ENCODE results near the gene SND1.

SND1 gene

DNA sequence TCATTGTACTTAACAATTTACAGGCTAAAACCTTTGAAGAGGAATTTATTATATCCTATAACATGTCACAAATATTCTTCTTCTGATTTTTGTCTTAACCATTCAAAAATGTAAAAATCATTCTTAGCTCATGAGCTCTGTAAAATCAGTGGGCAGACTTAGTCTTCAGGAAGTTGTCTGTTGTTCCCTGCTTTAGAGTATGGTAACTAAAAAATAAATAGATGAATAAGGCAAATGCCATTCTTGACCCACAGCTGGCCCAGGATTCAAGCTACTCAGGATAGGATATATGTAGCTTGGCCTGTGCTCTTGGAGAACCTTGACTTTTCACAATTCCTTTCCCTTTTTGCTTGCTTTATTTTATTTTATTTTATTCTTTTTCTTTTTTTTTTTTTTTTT is 327.7 kb downstream of the SND1 start:
- DNase-seq = no peak

DNA sequence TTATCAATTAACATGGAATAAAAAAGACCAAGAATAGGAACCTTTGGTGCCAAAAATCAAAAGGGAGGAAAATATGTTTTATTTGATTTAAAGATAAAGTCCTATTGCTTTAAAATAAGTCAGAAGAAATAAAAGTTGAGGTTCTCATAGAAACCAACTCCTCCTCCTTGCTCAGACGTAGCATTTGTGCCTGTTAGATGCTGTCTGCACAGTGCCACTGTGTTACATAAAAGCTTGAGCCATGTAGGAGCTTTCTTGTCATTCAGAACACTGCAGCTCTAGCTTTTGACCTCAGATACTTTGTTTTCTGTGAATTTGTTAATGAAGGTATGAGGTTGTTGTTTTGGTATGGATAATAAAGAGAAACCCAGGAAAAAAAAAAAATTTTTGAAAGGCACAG is 328.9 kb downstream of the SND1 start:
- no peak for DNase-seq

DNA sequence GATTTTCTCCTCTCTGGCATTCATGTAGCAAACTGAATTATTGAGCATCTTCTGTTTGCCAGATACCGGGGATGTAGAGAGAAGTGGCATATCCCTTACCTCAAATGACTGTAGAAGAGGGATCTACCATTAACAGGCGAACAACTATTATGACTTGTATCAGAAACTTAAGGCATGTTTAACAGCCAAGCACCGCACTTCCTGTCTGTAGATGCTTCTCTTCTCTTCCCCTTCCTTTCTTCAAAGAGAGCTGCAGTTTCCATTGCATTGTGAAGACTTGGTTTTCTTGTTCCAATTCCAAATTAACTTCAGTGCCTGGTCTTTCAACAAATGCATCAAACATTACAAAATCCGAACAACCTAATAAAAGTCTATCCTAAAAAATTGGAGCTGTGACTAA is 330.0 kb downstream of the SND1 start:
- DNase-seq = no peak

DNA sequence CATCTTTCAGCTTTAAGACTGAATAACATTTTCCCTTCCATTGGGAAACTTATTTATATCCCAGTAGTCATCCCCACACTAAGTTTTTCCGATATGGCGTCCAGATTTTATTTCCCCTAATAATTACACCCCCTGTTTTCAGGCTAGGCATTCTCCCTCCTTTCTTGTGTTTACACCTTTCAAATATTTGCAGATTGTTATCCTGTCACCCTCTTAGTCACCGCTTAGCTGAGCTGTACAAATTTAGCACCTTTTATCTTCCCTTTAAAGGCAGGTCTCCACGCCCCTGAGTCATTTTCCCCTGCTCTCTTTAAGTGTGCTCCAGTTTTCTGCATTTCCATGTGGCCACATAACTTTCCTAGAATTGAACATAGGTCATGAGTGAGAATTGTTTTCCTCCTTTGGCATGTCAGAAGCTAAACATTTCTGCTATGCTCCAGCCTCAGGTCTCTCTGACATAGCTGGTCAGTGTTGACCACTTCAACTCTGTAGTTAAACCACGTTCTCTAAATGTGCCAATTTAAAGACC is 331.9 kb downstream of the SND1 start:
- DNase-seq = no peak

- DNase-seq = no peak
Observed at GRCh38 chr7:127986581-127987521, 334.9 kb downstream of the SND1 start.

GRCh38 chr7:127988751-127989150 is 336.8 kb downstream of the SND1 start:
- DNase-seq = no peak

DNA sequence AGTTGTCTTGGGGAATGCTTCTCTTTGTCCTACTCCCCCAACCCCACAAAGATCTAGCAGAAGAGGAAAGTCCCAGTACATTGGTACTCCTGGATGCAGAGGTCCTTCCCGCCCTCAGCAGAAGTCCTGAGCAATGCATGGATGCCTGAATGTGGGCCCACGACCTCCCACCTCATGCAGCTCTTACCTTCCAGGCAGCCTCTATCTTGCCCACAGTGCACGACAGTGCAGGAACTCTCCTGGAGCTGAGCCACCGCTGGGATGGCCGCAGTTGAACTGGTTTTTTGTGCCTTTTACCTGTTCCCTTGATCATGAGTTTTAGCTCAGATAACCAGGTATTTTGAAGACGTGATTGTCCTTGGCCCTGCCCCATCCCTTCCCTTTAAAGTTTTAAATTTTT is 341.3 kb downstream of the SND1 start:
- no peak for DNase-seq

- DNase-seq = no peak
Observed at GRCh38 chr7:127993987-127994386, 342.0 kb downstream of the SND1 start.

DNA sequence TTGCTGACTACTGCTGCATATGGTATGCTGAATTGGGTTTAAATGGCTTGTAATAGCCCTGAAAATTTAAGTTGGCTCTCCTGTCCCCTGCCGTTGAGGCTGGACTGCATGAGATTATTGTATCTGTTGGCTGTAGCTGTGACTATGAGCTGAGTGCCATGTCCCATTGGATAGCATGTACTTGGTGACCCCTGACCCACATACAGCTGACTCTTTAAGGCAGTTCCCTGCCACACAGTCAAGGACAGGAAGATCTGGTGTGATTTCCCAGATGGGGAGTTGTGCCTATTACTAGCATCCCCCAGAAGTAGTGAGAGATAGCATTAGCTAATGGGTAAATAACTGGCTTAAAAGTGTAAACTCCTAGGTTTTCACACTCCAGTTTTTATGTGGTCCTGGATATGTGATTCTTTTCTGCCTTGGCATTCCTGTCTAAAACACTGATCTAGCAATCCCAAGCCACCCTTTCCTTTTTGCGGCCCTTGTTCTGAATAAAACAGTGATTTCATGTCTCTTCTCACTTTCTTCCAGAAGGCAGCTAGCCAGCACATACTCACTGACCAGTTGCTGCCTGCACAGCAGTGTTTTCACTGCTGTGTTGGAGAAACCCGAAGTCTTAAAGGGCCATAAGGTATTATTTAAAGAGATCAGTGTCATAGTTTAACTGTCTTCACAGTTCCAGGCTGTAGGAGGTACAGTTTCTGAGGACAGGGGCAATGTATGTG is 343.3 kb downstream of the SND1 start:
- DNase-seq = no peak

- no peak for DNase-seq
Observed at GRCh38 chr7:127995881-127996215, 343.9 kb downstream of the SND1 start.

DNA sequence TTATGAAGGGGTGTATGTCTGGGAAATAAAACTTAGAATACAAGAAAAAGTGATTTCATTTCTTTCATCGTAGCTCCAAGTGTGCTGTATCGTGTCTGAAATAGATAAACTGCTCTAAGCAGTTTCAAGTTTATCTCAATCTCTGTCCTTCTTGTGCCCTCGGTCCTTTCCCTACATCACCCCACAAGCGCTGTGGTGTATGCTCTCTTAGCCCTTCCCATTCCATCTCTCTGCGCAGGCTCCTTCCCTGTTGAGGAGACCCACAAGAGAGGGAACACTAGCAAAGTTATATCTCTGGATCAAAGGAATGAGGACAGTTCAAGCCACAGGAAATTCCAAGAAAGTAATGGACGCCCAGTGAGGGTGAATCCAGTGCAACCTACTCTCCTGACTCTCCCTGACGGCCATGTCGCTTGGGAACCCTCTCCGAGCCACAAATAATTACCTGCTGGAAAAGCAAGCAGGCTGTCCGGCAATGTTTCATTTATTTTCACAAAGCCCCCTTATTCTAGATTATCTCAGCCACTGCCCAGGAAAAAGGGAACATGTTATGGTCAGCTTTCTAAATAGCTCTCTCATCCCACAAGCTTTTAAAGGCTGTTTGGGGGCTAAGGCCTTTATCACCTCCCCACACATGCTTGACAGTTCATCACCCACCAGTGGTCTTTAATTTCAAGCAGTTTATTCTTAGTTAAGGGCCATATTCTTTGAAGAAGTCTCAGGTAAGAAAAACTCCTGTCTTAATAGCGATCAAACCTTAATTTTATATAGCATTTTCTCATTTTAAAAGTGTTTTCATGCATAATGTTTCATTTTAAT is 344.5 kb downstream of the SND1 start:
- DNase-seq = no peak

DNA sequence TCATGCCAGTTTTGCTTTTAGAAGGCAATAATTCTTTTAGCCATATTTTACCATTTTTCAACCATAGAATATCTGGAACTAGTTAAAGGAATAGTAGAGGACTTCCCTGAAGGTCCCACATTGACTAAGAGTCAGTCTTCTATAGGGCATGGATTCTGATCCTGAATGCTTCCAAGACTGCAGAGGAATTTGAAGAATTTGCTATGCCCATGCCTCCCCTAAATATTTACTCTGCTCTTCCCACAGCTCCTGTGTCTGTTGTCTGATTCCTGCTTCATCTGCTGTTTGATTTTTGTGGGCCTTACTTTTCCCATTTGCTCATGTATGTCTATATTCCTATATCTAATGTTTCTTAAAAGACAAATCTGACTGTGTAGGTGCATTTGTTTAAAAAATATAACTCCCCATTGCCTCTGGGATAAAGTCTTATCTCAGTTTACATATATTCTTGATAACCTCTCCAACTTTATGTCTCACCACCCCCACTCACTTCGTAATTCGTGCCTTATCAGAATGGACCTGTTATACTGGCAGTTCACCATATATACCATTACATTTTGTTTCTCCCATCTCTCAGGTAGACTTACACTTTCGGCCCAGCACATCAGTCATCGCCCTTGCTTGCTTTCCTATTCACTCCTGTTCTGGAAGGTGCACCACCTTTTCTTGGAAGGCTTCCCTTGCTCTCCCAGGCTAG is 345.4 kb downstream of the SND1 start:
- DNase-seq = no peak

- DNase-seq = no peak
Observed at GRCh38 chr7:127998671-127999070, 346.7 kb downstream of the SND1 start.

DNA sequence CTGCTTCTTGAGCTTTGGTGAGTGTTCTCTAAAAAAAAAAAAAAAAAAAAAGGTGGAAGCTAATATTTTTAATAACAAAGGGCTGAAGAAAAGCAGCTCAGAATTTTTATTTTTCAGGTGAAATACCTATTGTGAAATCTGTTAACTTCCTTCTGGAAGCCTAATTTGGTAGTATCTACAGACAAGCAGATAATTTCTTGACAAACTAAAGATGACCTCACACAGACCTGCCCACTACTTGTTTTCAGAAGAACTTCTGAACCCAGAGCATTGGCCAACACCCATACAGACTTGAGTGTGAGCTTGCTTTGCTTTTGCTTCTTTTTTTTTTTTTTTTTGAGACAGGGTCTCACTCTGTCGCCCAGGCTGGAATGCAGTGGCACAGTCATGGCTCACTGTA is 348.1 kb downstream of the SND1 start:
- DNase-seq = no peak

GRCh38 chr7:128000854-128001265 is 348.9 kb downstream of the SND1 start:
- no peak for DNase-seq

DNA sequence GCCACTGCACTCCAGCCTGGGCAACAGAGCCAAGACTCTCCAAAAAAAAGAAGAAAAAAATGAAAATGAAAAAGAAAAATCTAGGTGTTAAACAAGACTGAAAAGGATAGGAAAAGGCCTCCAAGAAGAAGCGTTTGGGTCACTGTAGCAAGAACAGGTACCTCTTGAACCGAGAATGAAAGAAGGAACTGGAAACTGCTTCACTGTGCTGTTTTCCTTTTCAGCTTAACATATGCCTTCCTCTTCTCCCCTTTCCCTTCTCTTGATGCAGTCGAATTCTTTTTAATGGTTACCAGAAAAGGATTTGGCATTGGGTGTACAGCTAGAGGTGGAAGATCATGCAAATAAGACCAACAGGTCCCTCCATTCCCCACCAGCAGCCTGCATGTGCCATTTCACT is 351.2 kb downstream of the SND1 start:
- DNase-seq = no peak

DNA sequence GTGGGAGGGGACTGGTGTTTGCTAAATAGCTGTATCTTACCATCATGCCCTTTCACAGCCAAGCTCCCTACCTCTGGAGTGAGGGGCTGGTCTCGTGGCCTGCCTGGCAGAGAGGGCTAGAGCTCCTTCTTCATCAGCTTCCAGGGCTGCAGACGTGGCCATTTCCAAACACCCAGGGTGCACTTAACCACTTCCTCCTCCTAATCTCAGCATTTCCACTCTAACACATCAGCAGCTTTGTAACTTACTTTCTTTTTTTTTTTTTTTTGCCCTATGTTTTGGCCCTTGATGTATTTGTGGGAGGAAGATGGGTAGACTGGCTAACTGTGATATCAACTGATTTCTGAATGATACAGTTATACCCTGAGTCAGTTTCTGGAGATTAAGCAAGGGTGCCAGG is 351.8 kb downstream of the SND1 start:
- no peak for DNase-seq

DNA sequence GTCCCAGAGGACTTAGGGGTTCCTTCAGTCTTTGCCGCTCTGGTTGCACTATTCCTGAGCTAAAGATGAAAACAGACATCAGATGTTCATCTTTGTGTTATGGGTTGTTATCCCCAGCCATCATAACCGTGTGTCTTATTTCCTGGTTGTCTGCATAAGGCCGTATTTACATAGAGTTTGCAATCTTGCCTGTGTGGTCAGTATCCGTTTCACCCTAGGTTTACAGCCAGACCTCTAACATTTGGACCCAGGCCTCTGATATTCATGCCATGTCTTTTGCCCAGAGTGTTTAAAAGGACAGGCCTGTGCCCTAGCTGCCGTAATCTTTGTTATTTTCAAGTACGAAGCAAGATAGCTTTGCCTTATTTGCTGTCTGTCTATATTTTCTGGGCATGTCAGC is 352.6 kb downstream of the SND1 start:
- DNase-seq = no peak

DNA sequence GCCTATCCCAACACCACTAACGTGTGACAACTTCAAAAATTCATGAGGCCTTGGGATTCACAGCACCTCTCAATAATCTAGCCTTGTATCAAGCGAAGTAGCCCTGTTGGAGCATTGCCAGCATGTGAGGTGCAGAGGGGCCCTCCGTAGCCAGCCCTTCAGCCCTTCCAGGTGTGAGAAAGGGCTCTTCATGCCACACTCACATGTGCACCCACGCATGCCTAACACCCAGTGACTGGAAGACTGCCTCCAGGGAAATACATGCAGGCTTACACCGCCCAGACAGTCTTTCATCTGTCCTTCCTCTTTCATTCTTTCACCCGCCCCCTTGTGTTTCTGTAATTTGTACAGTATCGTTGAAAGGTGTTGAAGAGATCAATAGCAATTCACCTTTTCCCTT is 353.1 kb downstream of the SND1 start:
- DNase-seq = no peak

- no peak for DNase-seq
Observed at GRCh38 chr7:128005759-128006159, 353.8 kb downstream of the SND1 start.

GRCh38 chr7:128006550-128007302 is 354.7 kb downstream of the SND1 start:
- DNase-seq = no peak

- DNase-seq = no peak
Observed at GRCh38 chr7:128007303-128007680, 355.3 kb downstream of the SND1 start.
